H4 (cell line): ENCODE results near the gene PLXNB1. TPM values are rescaled to one million over a fixed set of nuclear protein-coding genes. Genes with fewer than 3 reads are reported as not detected.
A peak's percentile ranks its signal among the peaks of the same experiment; 100 is the strongest.
"Not testable (repeated sequence)": the region's sequence is repeated elsewhere in the genome, so short reads cannot be mapped to it uniquely, and the experiment has no call there.

Experiments used
- DNase-seq: peaks from one replicate; pipeline ENCODE4 v3.0.0-alpha.2; 2015; ENCODE audit warnings: low spot score
- total RNA-seq: library from RNA; depleted of rRNA; stranded (reverse); fragments of >200 nt; shearing (Covaris generic); gene quantifications from 2 replicates; pipeline ENCODE4 v1.2.3, GENCODE V29; 2014

The PLXNB1 gene
- total RNA-seq, 1 experiment from 2014 or later, result 4.3 TPM

DNA sequence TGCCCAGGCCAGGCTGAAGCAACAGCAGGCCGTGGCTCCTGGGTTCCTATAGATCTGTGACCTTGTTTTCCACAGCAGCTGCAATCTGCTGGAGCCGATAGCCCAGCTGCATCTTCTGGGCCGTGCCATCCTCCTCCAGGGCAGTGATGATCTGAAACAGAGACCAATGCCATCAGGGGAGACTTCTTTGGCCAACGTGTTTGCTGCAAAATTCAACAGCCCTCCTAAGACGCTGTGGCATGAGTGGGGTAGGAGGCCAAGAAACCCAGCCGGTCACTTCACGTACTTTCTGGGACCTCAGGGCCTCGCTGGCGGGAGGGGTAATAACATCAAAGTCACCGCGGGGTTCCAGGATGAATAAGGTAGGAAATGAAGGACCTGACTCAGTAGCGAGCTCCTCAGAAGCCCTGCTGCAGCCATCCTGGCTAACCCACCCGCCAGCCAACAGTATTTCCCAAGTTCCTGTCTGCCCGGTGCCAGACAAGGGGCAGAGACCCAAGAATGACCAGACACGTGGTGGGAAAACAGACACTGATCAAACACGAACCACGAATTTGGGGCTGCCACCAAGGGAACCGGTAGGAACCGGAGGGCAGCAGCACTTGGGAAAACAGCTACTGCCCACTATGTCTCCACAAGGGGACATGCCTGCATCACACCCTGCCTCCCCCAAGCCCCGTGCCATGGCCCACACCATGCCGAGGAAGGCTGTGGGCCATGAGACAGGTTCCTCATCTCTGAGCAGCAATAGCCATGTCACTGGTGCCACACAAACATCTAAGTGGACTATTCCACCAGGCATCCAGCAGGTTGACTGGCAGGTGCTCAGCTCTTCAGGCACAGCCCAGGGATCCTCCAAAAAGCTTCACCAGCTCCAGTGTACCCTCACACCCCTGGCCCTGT, 25.2 kb downstream of the PLXNB1 start:
- no peak for DNase-seq

GRCh38 chr3:48403533-48404439, 26.1 kb downstream of the PLXNB1 start:
- DNase-seq, result no peak

GRCh38 chr3:48402907-48403306, 27.0 kb downstream of the PLXNB1 start:
- no peak for DNase-seq

DNA sequence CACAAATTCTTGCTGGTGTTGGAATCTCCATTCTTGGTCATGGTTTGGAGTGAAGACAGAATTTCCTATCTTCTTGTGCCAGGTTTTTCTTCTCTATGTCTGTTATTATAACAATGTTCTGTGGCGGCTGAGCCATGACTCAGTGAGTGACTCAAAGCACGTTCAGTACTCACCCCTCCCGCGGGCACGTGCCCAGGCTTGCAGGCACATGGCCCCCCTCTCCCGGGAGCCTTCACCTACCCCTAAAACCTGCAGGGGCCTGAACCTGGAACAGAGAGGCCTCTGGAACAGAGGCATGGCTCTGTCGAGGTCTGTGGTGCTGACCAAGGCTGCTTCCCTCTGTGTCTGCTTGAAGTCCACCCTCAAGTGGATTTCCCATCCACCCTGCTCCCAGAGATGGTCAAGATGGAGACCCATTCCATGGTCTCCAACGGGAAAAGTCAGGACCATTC, 27.6 kb downstream of the PLXNB1 start:
- peak; percentile 33 for DNase-seq

GRCh38 chr3:48401434-48401901, 28.4 kb downstream of the PLXNB1 start:
- DNase-seq, result not testable (repeated sequence)

DNA sequence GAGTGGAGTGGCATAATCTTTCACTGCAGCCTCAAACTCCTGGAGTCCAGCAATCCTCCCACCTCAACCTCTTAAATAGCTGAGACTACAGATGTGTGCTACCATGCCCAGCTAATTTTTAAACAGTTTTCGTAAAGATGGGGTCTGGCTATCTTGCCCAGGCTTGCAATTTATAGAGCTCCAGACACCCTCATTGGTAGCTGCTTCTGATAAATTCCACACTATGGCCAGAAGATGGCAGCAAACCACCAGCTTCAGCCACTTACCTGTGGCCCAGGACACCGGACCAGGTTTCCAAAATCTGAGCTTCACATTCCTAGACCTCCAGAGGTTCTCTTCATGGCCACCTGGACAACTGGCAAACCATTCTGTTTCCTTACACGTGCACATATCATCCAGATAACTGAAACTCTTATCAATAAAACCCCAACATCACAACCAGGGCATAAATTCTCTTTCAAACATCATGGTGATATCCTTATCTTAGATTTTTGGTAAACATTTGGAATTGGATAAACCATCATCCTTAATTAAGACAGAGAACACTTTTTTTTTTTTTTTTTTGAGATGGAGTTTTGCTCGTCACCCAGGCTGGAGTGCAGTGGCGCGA, 29.0 kb downstream of the PLXNB1 start:
- peak; percentile 34 for DNase-seq

DNA sequence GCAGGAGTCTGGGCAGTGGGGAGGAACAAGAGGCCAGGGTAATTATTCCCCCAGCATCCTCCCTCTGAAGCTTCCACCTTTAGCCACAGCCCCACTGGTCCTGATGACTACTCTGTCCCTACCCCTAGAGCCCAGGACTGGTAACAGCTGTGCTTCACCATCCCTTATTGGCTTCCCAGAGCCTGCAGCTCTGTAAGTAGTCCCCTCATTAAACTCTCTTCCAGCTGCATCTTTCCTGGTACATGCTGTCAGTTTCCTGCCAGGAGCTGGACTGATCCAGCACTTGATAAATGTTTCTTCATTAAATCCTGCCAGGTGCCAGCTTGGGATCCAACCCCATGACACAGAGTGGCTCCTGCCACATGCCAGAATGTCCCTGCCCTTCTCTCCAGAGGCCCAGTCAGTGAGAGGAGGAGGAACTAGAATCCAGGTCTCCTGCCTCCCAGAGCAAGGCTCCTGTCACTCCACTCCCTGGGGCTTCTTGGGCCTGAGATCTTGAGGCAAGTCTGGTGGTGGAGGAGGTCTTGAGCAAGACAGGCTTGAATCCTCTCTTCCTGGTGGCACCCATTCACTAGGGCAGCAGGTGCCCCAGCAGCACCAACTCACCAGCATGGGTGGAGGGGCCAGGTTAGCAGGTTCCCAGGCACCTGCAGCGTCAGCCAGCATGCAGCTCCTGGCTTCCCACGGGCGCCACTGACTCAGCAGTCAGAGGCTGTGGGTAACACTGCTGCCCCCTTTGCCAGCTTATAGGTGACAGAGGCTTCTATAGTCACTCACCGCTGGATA, 30.3 kb downstream of the PLXNB1 start:
- DNase-seq, result no peak

DNA sequence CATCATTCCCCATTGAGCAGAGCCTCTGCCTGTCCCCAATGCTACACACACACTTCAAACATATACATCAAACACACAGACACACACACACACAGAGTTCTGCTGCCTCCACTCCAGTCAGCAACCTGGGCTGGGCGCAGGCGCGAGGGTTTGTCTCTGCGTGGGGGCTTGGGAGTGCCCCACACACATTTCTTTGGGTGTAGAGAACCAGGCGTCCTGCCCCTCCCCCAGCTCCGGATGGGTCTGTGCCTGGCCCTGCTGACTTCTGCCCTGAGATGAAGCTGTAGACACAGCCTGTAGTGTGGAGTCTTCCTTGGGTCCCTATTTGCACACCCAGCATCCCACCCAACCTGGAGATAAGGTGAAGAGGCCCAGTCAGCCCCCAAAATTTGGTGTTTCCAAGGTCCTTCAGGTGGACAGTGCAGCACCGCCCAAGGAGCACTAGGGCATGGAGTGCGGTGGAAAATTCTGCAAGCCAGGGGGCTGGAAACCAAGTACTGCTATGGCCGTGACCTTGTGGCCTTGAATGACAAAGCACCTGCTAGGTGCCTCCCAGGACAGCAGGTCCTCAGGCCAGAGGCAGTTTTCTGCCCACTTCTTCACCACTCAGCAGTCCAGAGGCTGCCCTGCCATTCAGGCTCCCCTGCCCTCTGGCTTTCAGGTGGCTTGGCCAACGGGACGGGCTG, 31.0 kb downstream of the PLXNB1 start:
- no peak for DNase-seq

DNA sequence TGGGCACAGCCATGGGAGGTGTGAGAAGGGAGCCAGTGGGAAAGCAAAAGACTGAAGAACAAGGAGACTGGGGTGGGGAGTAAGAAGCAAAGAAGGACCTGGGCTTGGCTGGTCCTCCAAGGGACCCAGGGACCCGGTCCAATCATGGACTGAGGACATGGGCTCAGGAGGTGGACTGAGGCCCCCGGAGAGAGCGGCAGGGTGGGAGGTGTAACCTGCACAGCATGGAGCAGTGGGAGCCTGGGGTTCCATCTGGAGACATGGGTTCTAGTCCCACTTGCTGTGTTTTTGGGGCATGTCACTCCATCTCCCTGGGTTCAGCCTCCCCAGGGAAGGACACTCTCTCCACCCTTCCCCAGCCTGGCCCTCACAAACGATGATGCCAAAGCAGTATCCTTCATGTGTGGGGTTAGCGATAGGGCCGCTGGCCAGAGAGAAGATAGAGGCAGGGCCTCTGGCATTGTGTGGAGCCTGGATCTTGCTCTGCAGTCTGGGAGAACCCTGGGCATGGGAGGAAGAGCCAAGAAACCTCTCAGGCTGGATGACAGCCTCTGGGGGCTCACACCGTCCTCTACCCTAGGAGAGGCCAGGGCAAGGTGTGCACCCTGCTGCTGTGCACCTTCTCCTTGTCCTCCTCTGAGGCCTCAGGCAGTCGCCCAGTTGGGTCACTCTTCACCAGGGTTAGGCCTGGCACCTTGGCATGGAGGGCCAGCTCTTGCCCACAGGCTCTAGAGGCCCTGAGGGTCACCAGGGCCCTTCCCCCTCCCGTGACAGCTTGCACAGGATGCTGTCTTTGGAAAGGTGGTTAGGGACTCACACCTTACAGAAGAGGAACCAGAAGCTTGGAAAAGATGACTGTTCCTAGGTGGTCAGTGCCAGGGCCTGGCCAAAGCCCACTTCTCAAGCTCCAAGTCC, 31.9 kb downstream of the PLXNB1 start:
- no peak for DNase-seq

- DNase-seq, result no peak
These were observed 34.2 kb downstream of the PLXNB1 start for GRCh38 chr3:48395714-48396113.

GRCh38 chr3:48394391-48394790, 35.5 kb downstream of the PLXNB1 start:
- no peak for DNase-seq

DNA sequence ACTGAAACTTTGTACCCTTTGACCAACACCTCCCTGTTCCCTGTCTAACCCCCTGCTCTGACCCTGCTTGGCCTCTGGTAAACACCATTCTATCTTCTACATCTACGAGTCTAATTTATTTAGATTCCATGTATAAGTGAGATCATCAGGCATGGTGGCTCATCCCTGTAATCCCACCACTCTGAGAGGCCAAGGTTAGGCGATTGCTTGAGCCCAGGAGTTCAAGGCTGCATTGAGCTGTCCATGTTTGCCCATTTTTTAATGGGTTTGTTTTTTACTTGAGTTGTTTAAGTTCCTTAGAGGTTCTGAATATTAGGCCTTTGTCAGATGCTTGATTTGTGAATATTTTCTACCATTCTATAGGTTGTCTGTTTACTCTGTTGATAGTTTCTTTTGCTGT, 40.9 kb downstream of the PLXNB1 start:
- DNase-seq, result no peak

GRCh38 chr3:48387634-48388033, 42.3 kb downstream of the PLXNB1 start:
- no peak for DNase-seq

- no peak for DNase-seq
These were observed 56.9 kb downstream of the PLXNB1 start for GRCh38 chr3:48372862-48373435.

DNA sequence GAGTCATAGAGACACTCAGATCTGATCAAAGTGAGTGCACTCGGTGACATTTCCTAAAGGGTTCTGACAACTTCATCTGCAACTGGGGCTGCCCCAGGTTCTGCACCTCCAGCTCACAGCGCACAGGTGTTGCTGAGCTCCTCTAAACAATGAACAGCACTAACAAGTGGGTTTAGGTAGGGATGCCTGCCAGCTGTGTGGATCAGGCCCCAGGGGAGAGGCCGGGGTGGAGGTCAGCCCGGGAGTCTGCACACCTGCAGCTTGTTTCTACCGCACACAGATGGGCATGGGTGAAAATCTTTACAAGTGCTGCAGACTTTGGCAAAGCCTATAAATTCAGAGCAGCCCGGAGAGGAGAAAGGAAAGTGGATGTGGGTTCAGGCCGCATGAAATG, 57.5 kb downstream of the PLXNB1 start:
- DNase-seq, result no peak

DNA sequence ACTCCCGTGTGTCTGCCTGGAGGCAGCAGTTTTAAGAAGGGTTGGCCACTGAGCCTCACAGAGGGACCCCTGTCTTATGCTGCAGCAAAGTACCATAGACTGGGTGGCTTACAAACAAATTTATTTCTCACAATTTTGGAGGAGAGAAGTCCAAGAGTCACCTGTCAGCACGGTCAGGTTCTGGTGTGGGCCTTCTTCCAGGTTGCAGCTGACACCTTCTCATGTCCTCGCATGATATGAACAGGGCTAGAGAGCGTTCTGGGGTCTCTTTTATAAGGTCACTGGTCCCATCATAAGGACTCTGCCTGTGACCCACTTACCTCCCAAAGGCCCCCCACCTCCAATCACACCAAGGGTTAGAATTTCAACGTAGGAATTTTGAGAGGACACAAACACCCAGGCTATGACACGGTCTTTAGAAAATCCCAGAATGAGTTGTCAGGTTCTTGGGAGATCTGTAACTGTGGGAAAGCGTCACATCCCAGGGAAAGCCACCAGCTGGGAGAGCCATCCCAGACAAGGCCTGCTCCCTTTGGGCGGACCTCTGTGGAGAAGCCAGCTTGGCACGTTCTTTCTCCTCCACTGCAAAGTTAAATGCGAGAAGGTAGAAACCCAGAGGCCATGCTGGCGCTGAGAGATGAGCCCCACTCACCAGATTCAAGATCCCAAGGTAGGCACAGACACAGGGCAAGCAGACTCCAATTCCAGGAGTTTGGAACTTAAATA, 58.1 kb downstream of the PLXNB1 start, which contains the start of gene FBXW12:
Gene FBXW12, plus strand, starts transcription at position 569 of the 726 bp plus-strand sequence. CDS start 549 bp downstream, outside the sequence.
- no peak for DNase-seq

GRCh38 chr3:48370333-48370713, 59.6 kb downstream of the PLXNB1 start:
- no peak for DNase-seq

GRCh38 chr3:48369693-48370332, 60.1 kb downstream of the PLXNB1 start:
- no peak for DNase-seq
